Astrocyte (in vitro differentiated cells and primary cell): ENCODE results near the gene CDKN1B. TPM values are rescaled to one million over a fixed set of nuclear protein-coding genes. Genes with fewer than 3 reads are reported as not detected.

Experiments used
- DNase-seq: peaks from one replicate; pipeline ENCODE4 v3.0.0-alpha.2; 2010; ENCODE audit warnings: low read depth
- FAIRE-seq: peaks from 2 replicates; lab custom pipeline; 2011; peaks lifted over from hg19 to GRCh38; lab: Jason Lieb, UNC
- H2AFZ ChIP-seq: 2 replicates; pipeline ENCODE4 v1.6.0; 2012; ENCODE audit warnings: low read depth, low read length, inconsistent platforms
- H3K27ac ChIP-seq: 2 replicates; pipeline ENCODE4 v1.5.1; 2011; ENCODE audit warnings: low read depth, low read length, inconsistent platforms
- H3K27me3 ChIP-seq: 2 replicates; pipeline ENCODE4 v1.6.0; 2011; ENCODE audit warnings: low read length, inconsistent platforms; ENCODE audit not compliant: insufficient read depth
- H3K36me3 ChIP-seq: 2 replicates; pipeline ENCODE4 v1.5.1; 2011; ENCODE audit warnings: low read length, inconsistent platforms; ENCODE audit not compliant: insufficient read depth
- H3K4me1 ChIP-seq: 2 replicates; pipeline ENCODE4 v1.5.1; 2011; ENCODE audit warnings: low read length, inconsistent platforms; ENCODE audit not compliant: insufficient read depth
- H3K4me2 ChIP-seq: 2 replicates; pipeline ENCODE4 v1.6.0; 2012; ENCODE audit warnings: low read length, inconsistent platforms
- H3K4me3 ChIP-seq: 2 replicates; pipeline ENCODE4 v1.5.1; 2011; ENCODE audit warnings: low read depth, mild to moderate bottlenecking, low read length, inconsistent platforms; ENCODE audit not compliant: insufficient read depth
- H3K79me2 ChIP-seq: 2 replicates; pipeline ENCODE4 v1.6.0; 2012; ENCODE audit warnings: mild to moderate bottlenecking, low read length, inconsistent platforms; ENCODE audit not compliant: insufficient read depth
- H3K9ac ChIP-seq: 2 replicates; pipeline ENCODE4 v1.6.0; 2012; ENCODE audit warnings: mild to moderate bottlenecking, low read length, inconsistent platforms
- H3K9me3 ChIP-seq: 2 replicates; pipeline ENCODE4 v1.5.1; 2012; ENCODE audit warnings: low read depth, mild to moderate bottlenecking, low read length, inconsistent platforms; ENCODE audit not compliant: insufficient read depth
- H4K20me1 ChIP-seq: 2 replicates; pipeline ENCODE4 v1.6.0; 2012; ENCODE audit warnings: low read length, inconsistent platforms; ENCODE audit not compliant: insufficient read depth
- H3K27ac Mint-ChIP-seq: one replicate; pipeline ENCODE4 v1.8.0; 2021; ENCODE audit warnings: mild to moderate bottlenecking, mixed read lengths; ENCODE audit not compliant: unreplicated experiment
- H3K27me3 Mint-ChIP-seq: one replicate; pipeline ENCODE4 v1.8.0; 2021; ENCODE audit warnings: low read depth, mixed read lengths; ENCODE audit not compliant: unreplicated experiment
- H3K36me3 Mint-ChIP-seq: one replicate; pipeline ENCODE4 v1.8.0; 2021; ENCODE audit warnings: low read depth, mixed read lengths; ENCODE audit not compliant: unreplicated experiment
- H3K4me1 Mint-ChIP-seq: one replicate; pipeline ENCODE4 v1.8.0; 2021; ENCODE audit warnings: low read depth, mixed read lengths; ENCODE audit not compliant: unreplicated experiment
- H3K4me3 Mint-ChIP-seq: one replicate; pipeline ENCODE4 v1.8.0; 2021; ENCODE audit warnings: mild to moderate bottlenecking, moderate library complexity, mixed read lengths; ENCODE audit not compliant: unreplicated experiment
- H3K9me3 Mint-ChIP-seq: one replicate; pipeline ENCODE4 v1.8.0; 2021; ENCODE audit warnings: mild to moderate bottlenecking, mixed read lengths; ENCODE audit not compliant: unreplicated experiment
- EZH2 ChIP-seq: IDR thresholded peaks from 2 replicates; pipeline ENCODE4 v1.6.1; 2012; ENCODE audit warnings: mild to moderate bottlenecking, low read length, inconsistent platforms; ENCODE audit not compliant: insufficient read depth
- total RNA-seq: library from RNA; stranded (reverse); gene quantifications from 2 replicates; pipeline ENCODE4 v1.2.1, GENCODE V29; 2021
- TF ChIP-seq, protein P1 (sequence below): IDR thresholded peaks from 2 replicates; pipeline ENCODE4 v1.5.1; 2011; ENCODE audit warnings: low read depth, mild to moderate bottlenecking, inconsistent platforms, low read length, moderate library complexity; ENCODE audit not compliant: insufficient read depth

CDKN1B gene
- total RNA-seq, 1 donor from 2014 or later: 13.4 TPM

DNA sequence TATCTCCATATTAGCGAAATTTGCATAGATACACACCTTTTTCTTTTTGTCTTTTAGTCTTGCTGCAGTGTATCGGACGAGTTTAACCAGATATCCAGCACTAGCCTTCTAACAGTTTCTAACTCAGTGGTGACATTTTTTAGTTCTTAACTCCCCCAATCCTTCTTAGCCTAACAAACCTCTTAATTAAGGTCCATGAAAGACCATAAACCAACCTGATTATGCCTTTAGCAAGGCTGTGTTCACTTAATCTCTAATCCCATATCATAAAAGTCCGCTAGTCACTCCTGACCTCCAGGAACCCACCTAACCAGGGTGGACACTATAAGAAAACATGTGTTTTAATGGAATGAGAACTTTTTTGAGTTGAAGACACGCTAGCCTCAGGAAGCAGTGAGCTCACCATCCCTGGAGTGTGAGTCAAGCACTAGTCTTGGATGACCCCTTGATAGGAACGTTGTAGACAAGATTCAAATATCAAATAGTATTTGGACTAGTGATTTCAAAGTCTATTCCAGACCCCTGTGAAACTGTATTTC is 9.5 kb downstream of the CDKN1B start:
- H3K79me2 ChIP-seq: peaks cover 70% of the 10 kb centered on the region
- Mint-ChIP-seq H3K27ac (peak overlapping the region; percentile 60), H3K27me3 (no peaks in the 10 kb centered on the region), H3K9me3 (no peaks in the 10 kb centered on the region), H3K4me1 (peaks cover 6% of the 10 kb centered on the region), H3K4me3 (peak overlapping the region; percentile 89), H3K36me3 (no peaks in the 10 kb centered on the region)
- TF ChIP-seq, protein P1, sequence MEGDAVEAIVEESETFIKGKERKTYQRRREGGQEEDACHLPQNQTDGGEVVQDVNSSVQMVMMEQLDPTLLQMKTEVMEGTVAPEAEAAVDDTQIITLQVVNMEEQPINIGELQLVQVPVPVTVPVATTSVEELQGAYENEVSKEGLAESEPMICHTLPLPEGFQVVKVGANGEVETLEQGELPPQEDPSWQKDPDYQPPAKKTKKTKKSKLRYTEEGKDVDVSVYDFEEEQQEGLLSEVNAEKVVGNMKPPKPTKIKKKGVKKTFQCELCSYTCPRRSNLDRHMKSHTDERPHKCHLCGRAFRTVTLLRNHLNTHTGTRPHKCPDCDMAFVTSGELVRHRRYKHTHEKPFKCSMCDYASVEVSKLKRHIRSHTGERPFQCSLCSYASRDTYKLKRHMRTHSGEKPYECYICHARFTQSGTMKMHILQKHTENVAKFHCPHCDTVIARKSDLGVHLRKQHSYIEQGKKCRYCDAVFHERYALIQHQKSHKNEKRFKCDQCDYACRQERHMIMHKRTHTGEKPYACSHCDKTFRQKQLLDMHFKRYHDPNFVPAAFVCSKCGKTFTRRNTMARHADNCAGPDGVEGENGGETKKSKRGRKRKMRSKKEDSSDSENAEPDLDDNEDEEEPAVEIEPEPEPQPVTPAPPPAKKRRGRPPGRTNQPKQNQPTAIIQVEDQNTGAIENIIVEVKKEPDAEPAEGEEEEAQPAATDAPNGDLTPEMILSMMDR: no peak
- TF ChIP-seq EZH2: no peak
- no peak overlapping the region for H2AFZ ChIP-seq
- FAIRE-seq (peak; percentile 83), DNase-seq (peak; percentile 86)
- H3K27ac ChIP-seq: peak overlapping the region; percentile 92
- H4K20me1 ChIP-seq: no peaks in the 10 kb centered on the region
- peak overlapping the region; percentile 70 for H3K4me3 ChIP-seq
- no peaks in the 10 kb centered on the region for H3K27me3 ChIP-seq
- peak overlapping the region; percentile 89 for H3K4me2 ChIP-seq
- H3K9me3 ChIP-seq: no peaks in the 10 kb centered on the region
- H3K9ac ChIP-seq: peak overlapping the region; percentile 98
- H3K4me1 ChIP-seq: peaks cover 19% of the 10 kb centered on the region
- H3K36me3 ChIP-seq: peaks cover 3% of the 10 kb centered on the region

DNA sequence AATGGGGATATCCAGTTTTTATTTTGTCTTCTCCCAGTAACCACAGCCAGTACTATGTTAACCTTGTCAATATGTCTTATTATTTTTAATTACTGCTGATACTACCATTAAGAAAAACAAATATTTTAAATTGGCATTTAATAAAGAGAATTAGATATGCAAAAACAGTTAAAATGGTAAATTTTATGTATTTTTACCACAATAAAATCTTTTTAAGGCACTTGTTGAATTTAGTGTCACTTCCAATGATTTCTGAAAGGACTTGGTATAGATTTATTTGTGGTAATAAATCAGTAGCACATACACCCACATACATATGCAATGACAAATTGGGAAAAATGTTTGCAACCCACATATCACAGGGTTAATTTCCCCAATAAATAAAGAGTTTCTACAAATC is 14.0 kb downstream of the CDKN1B start:
- H3K9me3 ChIP-seq: peaks cover 3% of the 10 kb centered on the region
- no peaks in the 10 kb centered on the region for H4K20me1 ChIP-seq
- no peak for TF ChIP-seq EZH2
- TF ChIP-seq, protein P1: no peak
- H2AFZ ChIP-seq: no peak overlapping the region
- no peak for FAIRE-seq
- no peak overlapping the region for H3K9ac ChIP-seq
- peaks cover 16% of the 10 kb centered on the region for H3K4me1 ChIP-seq
- no peak overlapping the region for H3K27ac ChIP-seq
- no peak overlapping the region for H3K4me2 ChIP-seq
- Mint-ChIP-seq H3K27ac (no peak overlapping the region), H3K4me3 (no peak overlapping the region), H3K4me1 (peaks cover 10% of the 10 kb centered on the region), H3K27me3 (no peaks in the 10 kb centered on the region), H3K36me3 (no peaks in the 10 kb centered on the region), H3K9me3 (no peaks in the 10 kb centered on the region)
- DNase-seq: no peak
- no peak overlapping the region for H3K4me3 ChIP-seq
- H3K27me3 ChIP-seq: no peaks in the 10 kb centered on the region
- no peaks in the 10 kb centered on the region for H3K36me3 ChIP-seq
- peaks cover 58% of the 10 kb centered on the region for H3K79me2 ChIP-seq

DNA sequence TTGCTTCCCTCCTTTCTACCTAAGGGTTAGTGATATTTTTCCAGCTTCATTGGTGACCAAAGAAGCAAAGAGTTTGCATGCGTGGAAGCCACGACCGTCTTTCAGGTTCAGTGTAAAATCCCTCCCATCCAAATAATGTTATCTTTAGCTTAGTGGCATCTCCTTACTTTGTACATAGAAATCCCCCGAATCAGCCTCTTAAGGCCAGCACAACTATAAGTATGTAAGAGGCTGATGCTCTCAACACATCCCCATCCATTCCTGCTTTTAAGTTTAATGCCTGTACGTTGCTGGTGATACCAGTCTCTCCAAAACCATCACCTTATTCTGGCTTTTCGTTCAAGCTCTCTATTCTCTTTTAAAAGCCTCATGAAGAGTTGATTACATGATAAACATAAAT is 14.6 kb downstream of the CDKN1B start:
- no peaks in the 10 kb centered on the region for H4K20me1 ChIP-seq
- peaks cover 8% of the 10 kb centered on the region for H3K4me1 Mint-ChIP-seq
- no peak for TF ChIP-seq EZH2
- TF ChIP-seq, protein P1: no peak

More for the DNA sequence above, 14.6 kb downstream of the CDKN1B start:
- H3K27ac ChIP-seq: no peak overlapping the region
- FAIRE-seq (no peak), DNase-seq (no peak)
- no peak overlapping the region for H3K4me3 ChIP-seq
- no peak overlapping the region for H3K9ac ChIP-seq
- H3K4me1 ChIP-seq: peaks cover 20% of the 10 kb centered on the region
- H3K36me3 Mint-ChIP-seq: no peaks in the 10 kb centered on the region
- H3K4me2 ChIP-seq: no peak overlapping the region
- no peaks in the 10 kb centered on the region for H3K27me3 ChIP-seq
- peaks cover 3% of the 10 kb centered on the region for H3K9me3 ChIP-seq
- no peak overlapping the region for H3K27ac Mint-ChIP-seq
- no peaks in the 10 kb centered on the region for H3K27me3 Mint-ChIP-seq
- H2AFZ ChIP-seq: no peak overlapping the region
- no peak overlapping the region for H3K4me3 Mint-ChIP-seq
- no peaks in the 10 kb centered on the region for H3K9me3 Mint-ChIP-seq
- no peaks in the 10 kb centered on the region for H3K36me3 ChIP-seq
- peaks cover 53% of the 10 kb centered on the region for H3K79me2 ChIP-seq
